Mesothelial cell of epicardium (in vitro differentiated cells): ENCODE results near the gene ATRNL1. TPM values are rescaled to one million over a fixed set of nuclear protein-coding genes. Genes with fewer than 3 reads are reported as not detected.
"Not testable (repeated sequence)": the region's sequence is repeated elsewhere in the genome, so short reads cannot be mapped to it uniquely, and the experiment has no call there.

Source experiments
- DNase-seq, 2 experiments: peaks; one replicate each; pipeline ENCODE4 v3.0.0; 2021; ENCODE audit warnings: low spot score in 2 of 2; ENCODE audit not compliant: unreplicated experiment in 2 of 2
- H3K27ac Mint-ChIP-seq: 2 replicates; pipeline ENCODE4 v1.8.0; 2021; ENCODE audit warnings: mixed read lengths
- H3K27me3 Mint-ChIP-seq: 2 replicates; pipeline ENCODE4 v1.8.0; 2021; ENCODE audit warnings: low read depth, mixed read lengths
- H3K36me3 Mint-ChIP-seq: 2 replicates; pipeline ENCODE4 v1.8.0; 2021; ENCODE audit warnings: mixed read lengths
- H3K4me1 Mint-ChIP-seq: 2 replicates; pipeline ENCODE4 v1.8.0; 2021; ENCODE audit warnings: mixed read lengths
- H3K4me3 Mint-ChIP-seq: 2 replicates; pipeline ENCODE4 v1.8.0; 2021; ENCODE audit warnings: mild to moderate bottlenecking, moderate library complexity, mixed read lengths
- H3K9me3 Mint-ChIP-seq: 2 replicates; pipeline ENCODE4 v1.8.0; 2021; ENCODE audit warnings: mixed read lengths
- CTCF ChIP-seq: fragments of 200-600 bp; sonication (generic); IDR thresholded peaks from one replicate; pipeline ENCODE4 v1.5.0; 2021; ENCODE audit warnings: antibody characterized with exemption; ENCODE audit not compliant: unreplicated experiment
- total RNA-seq: library from RNA; stranded (reverse); gene quantifications from 3 replicates; pipeline ENCODE4 v1.2.1, GENCODE V29; 2021

The ATRNL1 gene
- total RNA-seq, 1 donor from 2014 or later: 39.6 TPM

- Mint-ChIP-seq H3K27me3 (no peaks in the 10 kb centered on the region), H3K36me3 (peaks cover 9% of the 10 kb centered on the region), H3K4me3 (no peak overlapping the region), H3K9me3 (peaks cover 45% of the 10 kb centered on the region), H3K27ac (no peak overlapping the region), H3K4me1 (no peaks in the 10 kb centered on the region)
- TF ChIP-seq CTCF: no peak
- DNase-seq: no peak
These were observed 410.4 kb downstream of the ATRNL1 start for GRCh38 chr10:115503546-115503945.

- Mint-ChIP-seq H3K4me3 (no peak overlapping the region), H3K27ac (no peak overlapping the region)
These were observed 421.7 kb downstream of the ATRNL1 start for GRCh38 chr10:115514895-115515294.

GRCh38 chr10:115525141-115525540 is 432.0 kb downstream of the ATRNL1 start:
- TF ChIP-seq CTCF: no peak
- Mint-ChIP-seq H3K9me3 (peaks cover 32% of the 10 kb centered on the region), H3K27ac (no peak overlapping the region), H3K36me3 (peaks cover 2% of the 10 kb centered on the region), H3K4me3 (no peak overlapping the region), H3K27me3 (peaks cover 5% of the 10 kb centered on the region), H3K4me1 (no peaks in the 10 kb centered on the region)
- no peak for DNase-seq

More at GRCh38 chr10:115514895-115515294, 421.7 kb downstream of the ATRNL1 start:
- Mint-ChIP-seq H3K4me1 (no peaks in the 10 kb centered on the region), H3K9me3 (peaks cover 22% of the 10 kb centered on the region), H3K36me3 (peaks cover 5% of the 10 kb centered on the region), H3K27me3 (no peaks in the 10 kb centered on the region)
- no peak for DNase-seq
- no peak for TF ChIP-seq CTCF

- not testable (repeated sequence) for H3K27ac Mint-ChIP-seq, H3K4me3 Mint-ChIP-seq, H3K27me3 Mint-ChIP-seq, H3K4me1 Mint-ChIP-seq, H3K36me3 Mint-ChIP-seq, DNase-seq
- peaks cover 28% of the 10 kb centered on the region for H3K9me3 Mint-ChIP-seq
These were observed 434.5 kb downstream of the ATRNL1 start for GRCh38 chr10:115527682-115528081.

- peaks cover 19% of the 10 kb centered on the region for H3K9me3 Mint-ChIP-seq
- not testable (repeated sequence) for H3K27me3 Mint-ChIP-seq, H3K36me3 Mint-ChIP-seq, H3K4me3 Mint-ChIP-seq, H3K27ac Mint-ChIP-seq, DNase-seq, H3K4me1 Mint-ChIP-seq
These were observed 443.2 kb downstream of the ATRNL1 start for GRCh38 chr10:115536401-115536800.

GRCh38 chr10:115539142-115539762 is 446.1 kb downstream of the ATRNL1 start:
- H3K36me3 Mint-ChIP-seq: no peaks in the 10 kb centered on the region
- no peak overlapping the region for H3K27ac Mint-ChIP-seq
- peaks cover 22% of the 10 kb centered on the region for H3K9me3 Mint-ChIP-seq
- TF ChIP-seq CTCF: no peak
- H3K4me1 Mint-ChIP-seq: no peaks in the 10 kb centered on the region
- DNase-seq: no peak
- H3K4me3 Mint-ChIP-seq: no peak overlapping the region
- H3K27me3 Mint-ChIP-seq: peaks cover 2% of the 10 kb centered on the region

- H3K27ac Mint-ChIP-seq: no peak overlapping the region
- H3K4me1 Mint-ChIP-seq: no peaks in the 10 kb centered on the region
- H3K4me3 Mint-ChIP-seq: no peak overlapping the region
- peaks cover 5% of the 10 kb centered on the region for H3K9me3 Mint-ChIP-seq
- no peaks in the 10 kb centered on the region for H3K36me3 Mint-ChIP-seq
- H3K27me3 Mint-ChIP-seq: peaks cover 3% of the 10 kb centered on the region
- no peak for DNase-seq
- no peak for TF ChIP-seq CTCF
These were observed 462.8 kb downstream of the ATRNL1 start for GRCh38 chr10:115555887-115556402.
